GM21576 (cell line): ENCODE measurements around the gene SHISA8.

Experiments used
- ATAC-seq: cut with Tn5 transposase; IDR thresholded peaks from one replicate; pipeline ENCODE4 v1.9.1; 2021; ENCODE audit warnings: mild to moderate bottlenecking, moderate library complexity; ENCODE audit not compliant: unreplicated experiment

Gene SHISA8

DNA sequence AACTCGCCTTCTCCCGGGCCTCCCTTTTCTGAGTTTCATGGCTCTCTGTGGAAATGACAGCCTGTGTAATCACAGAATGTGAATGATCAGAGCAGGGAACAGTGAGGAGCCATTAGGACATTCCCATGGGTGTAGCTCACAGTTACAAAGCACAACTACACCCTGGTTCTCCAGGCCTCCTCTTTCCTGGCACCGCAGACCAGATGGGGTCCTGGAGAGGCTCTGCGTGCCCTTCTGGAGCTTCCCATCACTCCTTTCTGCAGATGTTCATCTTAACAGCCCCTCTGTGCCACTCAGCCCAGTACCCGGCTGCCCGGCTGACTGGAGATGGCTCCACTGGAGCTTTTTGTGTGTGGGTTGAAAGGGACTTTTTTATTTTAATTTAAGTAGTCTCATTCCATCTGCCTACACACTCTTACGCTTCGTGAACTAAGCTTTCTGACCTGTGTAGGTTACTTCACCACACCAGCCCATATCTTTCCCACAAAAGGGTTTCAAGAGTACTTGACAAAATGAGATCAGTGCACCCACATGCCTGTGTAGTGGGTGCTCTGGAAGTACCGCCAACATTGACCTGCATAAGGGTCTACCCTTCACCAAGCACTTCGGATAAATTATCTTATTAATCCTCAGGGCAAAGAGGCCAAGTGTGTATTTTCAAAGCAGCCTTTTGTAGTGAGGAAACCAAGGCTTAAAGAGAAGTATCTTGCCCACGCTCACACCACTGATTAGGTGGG, 52.2 kb downstream of the SHISA8 start:
- ATAC-seq, result peak; percentile 37

DNA sequence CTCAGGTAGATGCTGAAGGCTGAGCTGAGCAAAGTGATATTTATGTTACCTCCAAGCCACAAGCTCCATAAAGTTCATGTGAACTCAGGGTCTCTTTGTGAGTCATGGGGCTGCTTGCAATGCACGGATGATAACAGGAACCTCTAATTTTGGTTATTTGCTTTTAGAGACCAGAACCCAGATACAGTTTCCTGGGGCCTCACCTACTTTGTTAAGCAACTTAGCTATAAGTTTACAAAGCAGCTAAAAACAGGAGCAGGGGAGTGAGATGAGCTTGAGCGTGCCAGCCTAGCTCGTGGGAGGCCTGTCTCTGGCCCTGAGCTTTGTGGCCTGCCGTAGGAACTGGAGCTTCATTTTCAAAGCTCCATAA, 52.7 kb downstream of the SHISA8 start:
- ATAC-seq, result peak; percentile 42
